Trophoblast cell (in vitro differentiated cells and primary cell): Measurements from ENCODE around the gene MESP1.
"Not testable (repeated sequence)": the region's sequence is repeated elsewhere in the genome, so short reads cannot be mapped to it uniquely, and the experiment has no call there.

ENCODE experiments used
- DNase-seq, 2 donors: peaks; one replicate each; pipeline ENCODE4 v3.0.0-alpha.2; 2016
- H2AFZ ChIP-seq: 2 replicates; pipeline ENCODE4 v1.6.1; 2013; ENCODE audit warnings: low read length, moderate library complexity, mild to moderate bottlenecking; ENCODE audit not compliant: insufficient read depth, poor library complexity
- H2AK5ac ChIP-seq: 2 replicates; pipeline ENCODE4 v1.6.1; 2013; ENCODE audit warnings: mild to moderate bottlenecking, low read length
- H2BK120ac ChIP-seq: 2 replicates; pipeline ENCODE4 v1.6.1; 2013; ENCODE audit warnings: low read length, mild to moderate bottlenecking, moderate library complexity; ENCODE audit not compliant: insufficient read depth, poor library complexity
- H2BK12ac ChIP-seq: 2 replicates; pipeline ENCODE4 v1.6.1; 2013; ENCODE audit warnings: mild to moderate bottlenecking, low read length, moderate library complexity
- H2BK5ac ChIP-seq: 2 replicates; pipeline ENCODE4 v1.6.1; 2013; ENCODE audit warnings: low read length, low read depth, moderate library complexity, mild to moderate bottlenecking; ENCODE audit not compliant: poor library complexity
- H3K14ac ChIP-seq: 2 replicates; pipeline ENCODE4 v1.6.1; 2013; ENCODE audit warnings: mild to moderate bottlenecking, low read length
- H3K18ac ChIP-seq: 2 replicates; pipeline ENCODE4 v1.6.1; 2013; ENCODE audit warnings: mild to moderate bottlenecking, low read length
- H3K23ac ChIP-seq: 2 replicates; pipeline ENCODE4 v1.6.1; 2013; ENCODE audit warnings: low read length
- H3K27ac ChIP-seq: 2 replicates; pipeline ENCODE4 v1.5.1; 2013; ENCODE audit warnings: low read depth, mild to moderate bottlenecking, inconsistent platforms, low read length, moderate library complexity
- H3K27me3 ChIP-seq: 2 replicates; pipeline ENCODE4 v1.6.1; 2013; ENCODE audit warnings: inconsistent platforms, mild to moderate bottlenecking, low read length, moderate library complexity; ENCODE audit not compliant: insufficient read depth
- H3K36me3 ChIP-seq, 2 experiments: 1 replicate in 1 of 2; 2 replicates in 1 of 2; pipeline ENCODE4 v1.6.1; 2013; ENCODE audit warnings: low read length in 2 of 2, mild to moderate bottlenecking in 2 of 2, moderate library complexity in 1 of 2; ENCODE audit not compliant: insufficient read depth in 2 of 2, control insufficient read depth in 1 of 2
- H3K4ac ChIP-seq: 2 replicates; pipeline ENCODE4 v1.6.1; 2013; ENCODE audit warnings: low read depth, mild to moderate bottlenecking, low read length, moderate library complexity
- H3K4me1 ChIP-seq, 2 experiments: 1 replicate in 1 of 2; 2 replicates in 1 of 2; pipeline ENCODE4 v1.6.1; 2013; ENCODE audit warnings: low read length in 2 of 2, mild to moderate bottlenecking in 2 of 2, moderate library complexity in 1 of 2; ENCODE audit not compliant: insufficient read depth in 2 of 2, control insufficient read depth in 1 of 2
- H3K4me2 ChIP-seq: 2 replicates; pipeline ENCODE4 v1.6.1; 2013; ENCODE audit warnings: inconsistent platforms, mild to moderate bottlenecking, low read length, moderate library complexity
- H3K4me3 ChIP-seq: 2 replicates; pipeline ENCODE4 v1.5.1; 2013; ENCODE audit warnings: mild to moderate bottlenecking, low read depth, low read length, inconsistent platforms
- H3K79me1 ChIP-seq: one replicate; pipeline ENCODE4 v1.6.1; 2013; ENCODE audit warnings: low read length
- H3K79me2 ChIP-seq: 2 replicates; pipeline ENCODE4 v1.6.1; 2013; ENCODE audit warnings: low read length, mild to moderate bottlenecking; ENCODE audit not compliant: control insufficient read depth, insufficient read depth, poor library complexity
- H3K9ac ChIP-seq: 2 replicates; pipeline ENCODE4 v1.6.1; 2013; ENCODE audit warnings: mild to moderate bottlenecking, low read length
- H3K9me3 ChIP-seq: 2 replicates; pipeline ENCODE4 v1.6.1; 2013; ENCODE audit warnings: low read depth, mild to moderate bottlenecking, control low read depth, inconsistent platforms, low read length; ENCODE audit not compliant: insufficient read depth
- H4K12ac ChIP-seq: 2 replicates; pipeline ENCODE4 v1.6.1; 2013; ENCODE audit warnings: low read depth, mild to moderate bottlenecking, low read length, moderate library complexity
- H4K8ac ChIP-seq: 2 replicates; pipeline ENCODE4 v1.6.1; 2013; ENCODE audit warnings: low read depth, mild to moderate bottlenecking, low read length, moderate library complexity
- H4K91ac ChIP-seq: one replicate; pipeline ENCODE4 v1.6.1; 2013; ENCODE audit warnings: low read depth, mild to moderate bottlenecking, low read length, moderate library complexity
- WGBS: extraction: QIAGEN DNeasy Blood & Tissue Kit; methylation state at CpG from one replicate; pipeline ENCODE4 v1.1.7; 2013; ENCODE audit warnings: missing lambda C conversion rate; ENCODE audit not compliant: insufficient read length, insufficient coverage; ENCODE audit errors: extremely low coverage; 5-methylcytosine and 5-hydroxymethylcytosine counted together

Gene MESP1

DNA sequence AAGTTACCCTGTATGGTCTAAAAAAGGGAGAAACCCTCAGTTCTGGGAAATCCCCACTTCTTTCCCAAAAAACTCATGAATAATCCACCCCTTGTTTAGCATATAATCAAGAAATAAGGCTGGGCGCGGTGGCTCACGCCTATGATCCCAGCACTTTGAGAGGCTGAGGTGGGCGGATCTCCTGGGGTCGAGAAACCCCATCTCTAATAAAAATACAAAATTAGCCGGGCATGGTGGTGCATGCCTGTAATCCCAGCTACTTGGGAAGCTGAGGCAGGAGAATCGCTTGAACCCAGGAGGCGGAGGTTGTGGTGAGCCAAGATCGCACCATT is 31.5 kb upstream of the MESP1 start:
- H4K12ac ChIP-seq, H3K9me3 ChIP-seq, H2BK12ac ChIP-seq, DNase-seq, H3K9ac ChIP-seq, H3K27me3 ChIP-seq, H3K23ac ChIP-seq, H3K79me1 ChIP-seq, H4K91ac ChIP-seq, H4K8ac ChIP-seq, H3K18ac ChIP-seq, H3K79me2 ChIP-seq, H2AFZ ChIP-seq, H3K4ac ChIP-seq, H3K14ac ChIP-seq, H3K4me3 ChIP-seq, H3K36me3 ChIP-seq, H2AK5ac ChIP-seq: not testable (repeated sequence)
- H3K27ac ChIP-seq = peak overlapping the region; percentile 35
- WGBS = no CpG with 5 or more reads among the region's 9 CpGs
- H2BK120ac ChIP-seq = peak overlapping the region; percentile 7
- H3K4me2 ChIP-seq = peak overlapping the region; percentile 44
- H3K4me1 ChIP-seq = peaks cover 25 to 30% of the 10 kb centered on the region in 2 experiments
- peak overlapping the region; percentile 38 for H2BK5ac ChIP-seq

DNA sequence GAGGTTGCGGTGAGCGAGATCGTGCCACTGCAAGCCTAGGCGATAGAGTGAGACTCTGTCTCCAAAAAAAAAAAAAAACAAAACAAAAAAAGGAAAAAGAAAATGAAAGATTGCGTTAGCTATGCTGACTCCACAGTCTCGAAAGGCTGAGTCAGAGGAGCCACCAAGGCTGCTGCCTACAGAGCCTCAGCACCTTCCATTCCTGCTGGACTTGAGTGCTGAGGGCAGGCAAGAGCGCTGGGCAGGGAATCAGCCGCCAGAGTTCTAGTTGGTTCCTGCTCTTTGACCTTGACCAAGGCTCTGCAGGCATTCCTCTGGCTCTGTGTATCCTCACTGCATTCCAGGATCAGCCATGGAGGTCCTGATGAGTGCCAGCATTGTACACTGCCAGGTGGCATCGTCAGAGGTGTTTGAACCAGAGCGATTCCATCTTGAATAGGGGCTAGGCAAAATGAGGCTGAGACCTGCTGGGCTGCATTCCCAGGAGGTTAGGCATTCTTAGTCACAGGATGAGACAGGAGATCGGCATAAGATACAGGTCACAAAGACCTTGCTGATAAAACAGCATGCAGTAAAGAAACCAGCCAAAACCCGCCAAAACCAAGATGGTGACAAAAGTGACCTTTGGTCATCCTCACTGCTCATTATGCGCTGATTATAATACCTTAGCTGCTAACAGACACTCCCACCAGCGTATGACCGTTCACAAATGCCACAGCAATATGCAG is 31.0 kb upstream of the MESP1 start:
- peak overlapping the region; percentile 62 for H3K27ac ChIP-seq
- no peak overlapping the region for H4K12ac ChIP-seq
- peak overlapping the region; percentile 34 for H2BK12ac ChIP-seq
- no peak overlapping the region for H3K9ac ChIP-seq
- no peak overlapping the region for H3K18ac ChIP-seq
- no peak overlapping the region for H2AK5ac ChIP-seq
- H3K4ac ChIP-seq = no peak overlapping the region
- peak overlapping the region; percentile 31 for H4K91ac ChIP-seq
- peaks cover 25 to 30% of the 10 kb centered on the region in 2 experiments for H3K4me1 ChIP-seq
- no peak overlapping the region for H3K23ac ChIP-seq
- peak; percentile 99 for DNase-seq
- H3K4me3 ChIP-seq = no peak overlapping the region
- H3K4me2 ChIP-seq = peak overlapping the region; percentile 44
- no peaks in the 10 kb centered on the region for H3K9me3 ChIP-seq
- no peaks in the 10 kb centered on the region for H3K79me2 ChIP-seq
- H3K14ac ChIP-seq = no peak overlapping the region
- no peak overlapping the region for H2AFZ ChIP-seq
- H2BK120ac ChIP-seq = peak overlapping the region; percentile 7
- WGBS = no CpG with 5 or more reads among the region's 15 CpGs
- H3K79me1 ChIP-seq = peaks cover 6% of the 10 kb centered on the region
- H4K8ac ChIP-seq = no peak overlapping the region
- no peaks in the 10 kb centered on the region for H3K27me3 ChIP-seq
- H3K36me3 ChIP-seq = no peaks in the 10 kb centered on the region
- peak overlapping the region; percentile 38 for H2BK5ac ChIP-seq

DNA sequence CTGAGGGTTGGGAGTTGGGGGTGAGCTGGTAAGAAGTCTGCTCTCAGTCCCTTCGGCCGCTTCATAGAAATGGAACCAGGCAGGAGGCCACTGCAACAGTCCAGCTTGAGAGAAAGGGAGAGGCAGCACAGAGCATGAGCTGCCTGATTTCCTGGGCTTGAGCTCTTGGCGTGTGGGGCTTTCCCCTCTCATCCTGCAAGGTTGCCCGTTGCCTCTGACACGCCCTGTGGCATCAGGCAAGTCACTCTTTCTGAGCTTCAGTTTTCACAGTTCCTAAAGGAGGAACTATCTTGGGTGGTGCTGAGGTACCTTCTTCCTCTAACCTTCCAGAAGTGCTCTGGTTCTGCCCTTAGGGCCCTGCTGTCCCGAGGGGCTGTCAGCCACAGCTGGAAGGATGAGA is 30.0 kb upstream of the MESP1 start:
- H3K14ac ChIP-seq = no peak overlapping the region
- H3K27ac ChIP-seq = no peak overlapping the region
- peak overlapping the region; percentile 35 for H2BK120ac ChIP-seq
- H3K9ac ChIP-seq = no peak overlapping the region
- peaks cover 12% of the 10 kb centered on the region for H3K79me1 ChIP-seq
- no peak overlapping the region for H3K23ac ChIP-seq
- H3K4me2 ChIP-seq = no peak overlapping the region
- peak overlapping the region; percentile 44 for H2BK12ac ChIP-seq
- no peaks in the 10 kb centered on the region for H3K79me2 ChIP-seq
- no peak overlapping the region for H3K18ac ChIP-seq
- H4K8ac ChIP-seq = no peak overlapping the region
- H3K4ac ChIP-seq = no peak overlapping the region
- H3K4me1 ChIP-seq = peaks cover 28 to 37% of the 10 kb centered on the region in 2 experiments
- peak overlapping the region; percentile 48 for H4K91ac ChIP-seq
- H2AK5ac ChIP-seq = peak overlapping the region; percentile 51
- no peak overlapping the region for H2AFZ ChIP-seq
- H3K4me3 ChIP-seq = no peak overlapping the region
- H4K12ac ChIP-seq = no peak overlapping the region
- H3K36me3 ChIP-seq = no peaks in the 10 kb centered on the region
- DNase-seq = peak in 1 of 2 donors; percentile 36
- H2BK5ac ChIP-seq = no peak overlapping the region
- no CpG with 5 or more reads among the region's 6 CpGs for WGBS
- no peaks in the 10 kb centered on the region for H3K9me3 ChIP-seq
- H3K27me3 ChIP-seq = no peaks in the 10 kb centered on the region

DNA sequence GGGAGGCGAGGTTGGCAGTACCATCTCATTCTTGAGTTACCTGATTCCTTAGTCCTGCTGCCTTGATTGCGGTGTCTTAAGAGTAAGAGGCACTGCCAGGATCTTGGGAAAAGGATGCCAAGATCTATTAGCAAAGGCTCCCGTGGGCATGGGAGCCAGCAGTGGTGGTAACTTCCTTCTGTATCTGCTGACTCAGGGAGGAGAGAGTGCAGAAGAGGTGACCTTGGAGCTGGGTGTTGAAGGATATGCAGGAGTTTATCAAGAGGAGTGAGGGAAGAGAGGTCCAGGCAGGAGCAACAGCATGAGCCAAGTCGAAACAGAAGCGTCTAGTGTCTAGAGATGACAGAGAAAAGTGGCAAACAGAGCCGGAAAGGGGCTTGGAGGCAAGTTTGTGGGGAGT is 29.6 kb upstream of the MESP1 start:
- no peaks in the 10 kb centered on the region for H3K36me3 ChIP-seq
- no peak overlapping the region for H3K4me2 ChIP-seq
- no peak overlapping the region for H3K4me3 ChIP-seq
- H3K14ac ChIP-seq = no peak overlapping the region
- H3K4me1 ChIP-seq = peaks cover 29 to 38% of the 10 kb centered on the region in 2 experiments
- peak overlapping the region; percentile 44 for H2BK12ac ChIP-seq
- peak overlapping the region; percentile 35 for H2BK120ac ChIP-seq
- no peak overlapping the region for H3K23ac ChIP-seq
- no peaks in the 10 kb centered on the region for H3K27me3 ChIP-seq
- H3K9me3 ChIP-seq = no peaks in the 10 kb centered on the region
- H4K91ac ChIP-seq = peak overlapping the region; percentile 48
- no peak overlapping the region for H4K8ac ChIP-seq
- WGBS = no CpG with 5 or more reads among the region's 6 CpGs
- H3K4ac ChIP-seq = no peak overlapping the region
- no peak overlapping the region for H2AFZ ChIP-seq
- no peak overlapping the region for H2AK5ac ChIP-seq
- peaks cover 12% of the 10 kb centered on the region for H3K79me1 ChIP-seq
- H2BK5ac ChIP-seq = no peak overlapping the region
- no peak overlapping the region for H4K12ac ChIP-seq
- H3K79me2 ChIP-seq = no peaks in the 10 kb centered on the region
- H3K18ac ChIP-seq = no peak overlapping the region
- DNase-seq = no peak
- H3K27ac ChIP-seq = no peak overlapping the region
- H3K9ac ChIP-seq = no peak overlapping the region
